ENCODE results near the gene SAFB.
"Not testable (repeated sequence)": the region's sequence is repeated elsewhere in the genome, so short reads cannot be mapped to it uniquely, and the experiment has no call there.

The SAFB gene

DNA sequence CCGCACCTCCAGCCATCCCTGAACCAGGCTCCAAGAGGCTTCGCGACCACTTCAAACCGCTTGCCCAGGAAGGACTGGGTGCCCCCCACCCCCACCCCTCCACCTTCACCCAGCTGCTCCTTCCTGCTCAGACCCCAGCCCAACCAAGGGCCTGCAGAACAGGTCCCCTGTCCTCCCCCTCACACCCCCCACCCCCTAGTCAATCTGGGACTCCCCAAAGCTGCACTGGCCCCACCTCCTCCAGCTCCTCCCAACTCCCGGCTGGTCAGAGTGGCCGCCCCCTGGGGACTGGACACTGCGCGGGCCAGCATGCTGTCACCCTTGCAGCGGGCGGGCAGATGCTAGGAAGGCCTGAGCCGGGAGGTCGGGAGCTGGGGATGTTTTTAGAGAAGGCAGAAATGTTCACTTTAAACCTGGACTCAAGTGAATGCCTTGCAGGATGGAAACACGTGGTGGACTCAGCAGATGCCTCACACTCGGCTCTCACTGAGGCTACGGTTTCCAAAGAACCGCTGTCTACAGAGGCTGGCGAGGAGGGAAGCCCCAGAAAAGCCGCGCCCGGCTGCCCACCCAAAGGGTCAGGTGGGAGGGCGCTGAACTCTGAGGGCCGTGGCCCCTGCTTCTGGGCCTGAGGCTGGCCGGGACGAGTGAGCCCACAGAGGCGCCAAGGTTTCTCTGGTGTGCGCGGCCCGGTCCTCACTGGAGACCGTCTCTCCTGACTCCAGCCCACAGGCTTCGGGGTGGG is 75.2 kb downstream of the SAFB start:
- no peak for DNase-seq (ENCODE audit: low read depth)

DNA sequence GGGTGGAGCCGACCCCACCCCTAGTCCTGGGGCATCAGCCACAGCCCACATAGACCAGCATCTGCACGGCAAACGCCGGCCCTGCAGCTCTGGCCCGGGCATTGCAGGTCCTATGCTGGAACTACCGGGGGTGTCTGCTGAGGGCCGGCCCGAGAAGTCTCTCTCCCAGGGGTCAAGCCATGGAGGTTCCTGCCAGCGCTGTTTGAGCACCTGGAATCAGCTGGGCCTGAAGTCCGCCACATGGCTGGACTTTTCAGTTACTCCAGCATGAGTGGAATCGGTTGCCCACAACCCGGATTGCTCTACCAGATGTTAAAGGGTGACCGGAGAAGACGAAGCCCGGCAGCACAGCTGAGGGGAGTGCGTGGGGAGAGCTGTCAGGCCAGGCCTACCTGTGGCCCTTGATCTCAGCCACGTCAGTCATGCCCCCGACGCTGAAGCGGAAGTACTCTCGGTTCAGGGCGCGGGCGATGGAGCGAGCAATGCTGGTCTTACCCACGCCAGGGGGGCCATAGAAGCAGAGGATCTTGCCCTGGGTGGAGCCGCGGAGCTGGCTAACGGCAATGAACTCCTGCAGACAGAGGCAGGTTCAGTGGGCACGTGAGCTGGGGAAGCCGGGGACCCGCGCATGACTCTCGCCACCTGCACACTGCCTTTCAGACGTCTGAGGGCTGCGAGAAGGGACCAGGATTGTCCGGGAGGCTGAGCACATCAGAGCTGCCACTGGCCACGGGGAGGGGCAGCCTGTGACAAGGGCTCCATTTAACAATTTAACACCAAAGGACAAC is 75.9 kb downstream of the SAFB start:
- no peak for DNase-seq (ENCODE audit: low read depth)

DNA sequence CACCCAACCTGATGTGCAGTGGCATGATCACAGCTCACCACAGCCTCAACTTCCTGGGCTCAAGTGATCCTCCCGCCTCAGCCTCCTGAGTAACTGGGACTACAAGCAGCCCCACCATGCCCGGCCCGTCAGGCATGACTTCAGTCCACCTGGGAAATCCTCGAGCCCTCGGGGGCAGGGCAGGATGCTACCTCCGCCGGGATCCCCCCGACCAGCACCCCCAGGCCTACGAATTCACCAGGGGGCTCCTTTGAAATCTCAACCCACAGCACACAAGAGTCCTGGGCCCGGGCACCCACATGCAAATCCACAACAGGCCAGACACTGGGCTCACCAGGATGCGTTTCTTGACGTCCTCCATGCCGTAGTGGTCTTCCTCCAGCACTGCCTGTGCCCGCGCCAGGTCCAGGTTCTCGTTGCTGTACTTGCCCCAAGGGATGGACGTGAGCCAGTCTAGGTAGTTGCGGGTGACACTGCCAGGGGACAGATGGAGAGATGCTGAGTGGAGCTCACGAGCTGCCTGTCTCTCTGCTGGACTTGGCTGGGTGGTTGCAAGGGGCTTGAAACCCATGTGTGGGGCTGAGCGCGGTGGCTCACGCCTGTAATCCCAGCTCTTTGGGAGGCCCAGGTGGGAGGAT is 77.7 kb downstream of the SAFB start:
- DNase-seq (ENCODE audit: low read depth), result no peak

DNA sequence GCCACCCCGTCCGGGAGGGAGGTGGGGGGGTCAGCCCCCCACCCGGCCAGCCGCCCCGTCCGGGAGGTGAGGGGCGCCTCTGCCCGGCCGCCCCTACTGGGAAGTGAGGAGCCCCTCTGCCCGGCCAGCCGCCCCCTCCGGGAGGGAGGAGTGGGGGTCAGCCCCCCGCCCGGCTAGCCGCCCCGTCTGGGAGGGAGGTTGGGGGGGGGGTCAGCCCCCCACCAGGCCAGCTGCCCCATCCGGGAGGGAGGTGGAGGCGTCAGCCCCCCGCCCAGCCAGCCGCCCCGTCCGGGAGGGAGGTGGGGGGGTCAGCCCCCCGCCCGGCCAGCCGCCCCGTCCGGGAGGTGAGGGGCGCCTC is 79.1 kb downstream of the SAFB start:
- not testable (repeated sequence) for DNase-seq (ENCODE audit: low read depth)

GRCh38 chr19:5703819-5704818 is 81.2 kb downstream of the SAFB start:
- DNase-seq (ENCODE audit: low read depth), result no peak

GRCh38 chr19:5705552-5705951 is 82.7 kb downstream of the SAFB start:
- no peak for DNase-seq (ENCODE audit: low read depth)

DNA sequence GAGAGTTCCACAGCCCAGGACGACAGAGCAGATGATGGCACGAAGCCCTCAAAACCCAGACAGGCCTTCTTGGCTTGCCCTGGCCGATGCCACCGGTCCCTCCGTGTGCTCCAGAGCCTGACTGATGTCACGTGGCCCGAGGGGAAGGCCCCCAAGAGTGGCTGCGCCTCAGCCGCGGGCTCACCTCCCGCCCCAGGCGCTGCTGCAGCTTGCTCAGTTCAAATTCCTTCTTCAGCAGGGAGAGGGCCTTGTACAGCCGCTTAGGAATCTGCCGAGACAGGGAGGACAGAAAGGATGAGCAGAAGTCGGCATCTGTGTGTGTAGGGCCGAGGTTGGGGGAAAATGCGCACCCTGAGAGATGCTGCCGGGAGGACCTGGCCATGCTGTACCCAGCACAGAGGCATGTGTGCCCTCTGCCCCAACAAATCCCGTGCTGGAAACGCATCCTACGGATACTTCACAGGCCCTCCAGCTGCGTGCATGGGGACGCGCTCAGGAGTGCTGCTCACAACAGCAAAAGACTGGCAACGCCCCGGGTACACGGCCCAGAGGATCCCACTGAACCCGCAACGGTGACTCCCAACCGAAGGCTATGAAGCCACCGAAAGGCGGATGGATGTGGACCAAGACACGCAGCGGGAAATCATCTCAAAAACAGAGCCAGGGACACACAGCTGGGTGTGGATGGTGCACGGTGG is 84.1 kb downstream of the SAFB start:
- DNase-seq (ENCODE audit: low read depth), result no peak

DNA sequence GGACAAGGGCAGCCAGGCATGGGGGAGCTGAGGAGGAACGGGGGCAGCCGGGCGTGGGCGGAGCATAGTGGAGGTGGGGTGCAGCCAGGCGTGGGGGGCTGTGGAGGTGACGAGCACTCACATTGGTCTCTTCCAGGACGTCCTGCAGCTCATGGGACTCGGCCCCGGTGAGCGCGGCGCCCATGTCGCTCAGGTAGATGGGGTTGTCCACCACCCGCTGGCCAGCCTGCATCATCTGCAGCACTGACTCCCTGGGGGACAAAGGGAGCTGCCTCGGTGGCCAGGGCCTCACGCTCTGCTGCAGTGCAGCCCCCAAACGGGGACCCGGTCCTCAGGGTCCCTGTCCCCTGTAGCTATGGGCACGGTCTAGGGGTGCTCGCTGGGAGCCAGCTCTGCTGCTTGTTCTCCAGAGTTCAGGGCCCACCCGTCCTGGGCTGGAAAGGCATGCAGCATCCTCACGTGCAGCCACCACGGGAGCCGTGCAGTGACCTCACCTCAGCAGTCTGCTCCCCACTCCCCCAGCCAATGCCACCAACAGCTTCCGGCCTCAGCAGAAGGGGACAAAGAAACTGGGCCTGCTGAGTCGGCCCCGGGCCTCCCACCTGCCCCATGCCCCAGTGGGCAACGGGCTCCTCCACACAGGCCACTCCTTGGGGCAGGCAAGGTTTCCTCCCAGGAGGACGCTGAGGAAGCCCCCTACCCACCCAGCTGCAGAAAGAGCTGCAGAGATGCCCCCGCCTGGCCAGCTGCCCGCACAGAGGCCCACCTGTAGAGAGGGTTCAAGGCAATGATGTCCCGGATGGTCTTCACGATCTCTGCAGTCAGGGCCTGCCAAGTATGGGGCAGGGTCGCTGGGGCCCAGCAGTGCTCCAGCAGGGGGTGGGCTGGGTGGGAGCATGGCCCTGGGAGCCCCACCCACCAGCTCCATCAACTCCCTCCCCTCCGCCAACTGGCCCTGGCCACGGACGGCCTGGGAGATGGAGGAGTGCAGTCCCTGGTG is 85.0 kb downstream of the SAFB start:
- DNase-seq (ENCODE audit: low read depth), result no peak

DNA sequence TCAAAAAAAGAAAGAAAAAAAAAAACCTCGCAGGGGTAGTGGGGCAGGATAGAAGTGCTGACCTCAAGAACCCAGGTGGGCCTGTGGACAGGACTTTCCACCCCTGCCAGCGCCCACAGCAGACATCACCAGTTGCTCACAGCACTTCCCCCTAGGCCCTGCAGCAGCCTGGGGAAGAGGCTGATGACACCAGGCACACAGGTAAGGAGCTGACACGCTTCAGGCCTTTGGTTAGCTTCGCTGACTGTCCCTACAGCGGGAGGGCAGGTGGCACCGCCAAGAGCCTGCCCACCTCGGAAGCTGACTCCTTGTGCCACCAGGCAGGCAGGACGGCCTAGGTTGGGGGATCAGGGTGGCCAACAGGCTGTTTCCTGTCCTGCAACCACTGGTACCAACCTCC is 88.1 kb downstream of the SAFB start:
- DNase-seq (ENCODE audit: low read depth), result no peak

GRCh38 chr19:5711713-5712161 is 88.9 kb downstream of the SAFB start:
- DNase-seq (ENCODE audit: low read depth), result no peak

- DNase-seq (ENCODE audit: low read depth), result no peak
Measured at GRCh38 chr19:5713228-5713627, 90.3 kb downstream of the SAFB start.

DNA sequence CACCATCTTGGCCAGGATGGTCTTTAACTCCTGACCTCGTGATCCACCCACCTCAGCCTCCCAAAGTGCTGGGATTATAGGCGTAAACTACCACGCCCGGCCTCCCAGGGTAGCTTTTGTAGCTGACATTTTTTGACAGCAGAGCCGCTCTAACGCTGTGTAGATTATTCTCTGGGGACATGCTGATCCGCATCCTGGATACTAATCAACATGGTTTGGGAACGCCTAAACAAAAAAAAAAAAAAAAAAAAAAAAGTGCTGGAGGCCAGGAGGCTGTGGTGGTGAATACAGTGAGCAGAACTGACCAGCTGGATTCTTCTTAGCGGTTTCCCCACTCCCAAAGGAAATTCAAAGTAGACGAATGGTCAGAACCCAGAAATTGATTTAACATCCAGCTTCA is 91.9 kb downstream of the SAFB start:
- no peak for DNase-seq (ENCODE audit: low read depth)

- DNase-seq (ENCODE audit: low read depth), result no peak
Measured at GRCh38 chr19:5717215-5717935, 94.5 kb downstream of the SAFB start.

Data from stimulated activated CD8-positive, alpha-beta memory T cell treated with anti-CD3 and anti-CD28 coated beads, Interleukin-12 subunit alpha, Interleukin-12 subunit beta, amount 100 ng/mL, for 1 hour (primary cell).